Common myeloid progenitor, CD34-positive (primary cell): Measurements from ENCODE around the gene BFSP2.

Source experiments
- CTCF ChIA-PET: fragments of 350-600 bp; sonication (Branson Sonifier 250); formaldehyde crosslinking; loops from one replicate; lab custom pipeline; 2021; ENCODE audit warnings: antibody characterized with exemption; lab: Charles Lee
- POLR2A ChIA-PET: fragments of 350-600 bp; sonication (Branson Sonifier 250); formaldehyde crosslinking; loops from one replicate; lab custom pipeline; 2021; ENCODE audit warnings: antibody characterized with exemption; lab: Charles Lee
- DNase-seq, 3 donors: peaks; one replicate each; pipeline versions ENCODE4 v3.0.0 to v3.0.0-alpha.2; 2013
- H3K27ac ChIP-seq, 2 experiments: 1 replicate in 1 of 2; 2 replicates in 1 of 2; pipeline ENCODE4 v1.7.0; 2013; ENCODE audit warnings: inconsistent platforms in 2 of 2, low read length in 2 of 2, mild to moderate bottlenecking in 2 of 2, low read depth in 1 of 2, moderate library complexity in 1 of 2; ENCODE audit not compliant: severe bottlenecking in 2 of 2, insufficient read depth in 1 of 2, poor library complexity in 1 of 2
- H3K27me3 ChIP-seq, 5 experiments: replicated peaks in 2 of 5; 1 replicate in 3 of 5; 2 replicates in 2 of 5; pipeline versions ENCODE4 v1.6.1 to v1.7.0; 2013; ENCODE audit warnings: low read length in 4 of 5, mild to moderate bottlenecking in 2 of 5, moderate library complexity in 2 of 5, inconsistent platforms in 1 of 5; ENCODE audit not compliant: insufficient read depth in 5 of 5, control insufficient read depth in 4 of 5
- H3K36me3 ChIP-seq, 4 experiments: 1 replicate in 2 of 4; 2 replicates in 2 of 4; pipeline versions ENCODE4 v1.6.1 to v1.7.0; 2013; ENCODE audit warnings: low read length in 3 of 4, control low read depth in 1 of 4, mild to moderate bottlenecking in 1 of 4; ENCODE audit not compliant: control insufficient read depth in 4 of 4, insufficient read depth in 4 of 4
- H3K4me1 ChIP-seq, 4 experiments: 1 replicate in 3 of 4; 2 replicates in 1 of 4; pipeline versions ENCODE4 v1.6.1 to v1.7.1; 2013; ENCODE audit warnings: low read length in 3 of 4, mild to moderate bottlenecking in 3 of 4, control low read depth in 1 of 4, inconsistent platforms in 1 of 4, moderate library complexity in 1 of 4; ENCODE audit not compliant: control insufficient read depth in 4 of 4, insufficient read depth in 4 of 4; ENCODE audit errors: control extremely low read depth in 1 of 4
- H3K4me3 ChIP-seq, 7 experiments: 1 replicate in 4 of 7; 2 replicates in 3 of 7; pipeline versions ENCODE4 v1.5.1 to v1.7.0; 2013; ENCODE audit warnings: mild to moderate bottlenecking in 7 of 7, low read length in 6 of 7, moderate library complexity in 6 of 7, inconsistent platforms in 2 of 7, low read depth in 2 of 7, control low read depth in 1 of 7; ENCODE audit not compliant: insufficient read depth in 4 of 7, control insufficient read depth in 1 of 7; ENCODE audit errors: extremely low read depth in 1 of 7
- H3K9me3 ChIP-seq, 5 experiments: 1 replicate in 4 of 5; 2 replicates in 1 of 5; pipeline versions ENCODE4 v1.6.1 to v1.7.1; 2013; ENCODE audit warnings: low read length in 4 of 5, mild to moderate bottlenecking in 2 of 5, inconsistent platforms in 1 of 5, low read depth in 1 of 5, moderate library complexity in 1 of 5; ENCODE audit not compliant: control insufficient read depth in 4 of 5, insufficient read depth in 2 of 5; ENCODE audit errors: control extremely low read depth in 1 of 5
- WGBS: methylation state at CpG from one replicate; pipeline ENCODE4 v1.1.5; 2013; ENCODE audit not compliant: insufficient coverage; 5-methylcytosine and 5-hydroxymethylcytosine counted together

The BFSP2 gene

GRCh38 chr3:133460809-133461208, 61.0 kb downstream of the BFSP2 start:
- DNase-seq = no peak
- Histone ChIP-seq H3K36me3 (no peaks in the 10 kb centered on the region), H3K4me1 (peaks cover 0 to 8% (median 4%) of the 10 kb centered on the region in 4 experiments), H3K9me3 (no peaks in the 10 kb centered on the region), H3K27ac (no peak overlapping the region), H3K27me3 (no peaks in the 10 kb centered on the region), H3K4me3 (no peak overlapping the region)
- POLR2A ChIA-PET = no interaction called here
- CTCF ChIA-PET = interaction anchor here (1.3 kb wide), 1 partner anchor 9 kb away, joined by 3 read pairs; no protein-coding TSS in a partner anchor
- 75% methylated on average over 2 of the region's 3 CpGs for WGBS

GRCh38 chr3:133461291-133461690, 61.4 kb downstream of the BFSP2 start:
- POLR2A ChIA-PET = no interaction called here
- no peak overlapping the region for H3K4me3 ChIP-seq
- no peak for DNase-seq
- H3K9me3 ChIP-seq = no peaks in the 10 kb centered on the region
- WGBS = 100% methylated on average over 3 of the region's 4 CpGs
- peaks cover 0 to 8% (median 4%) of the 10 kb centered on the region in 4 experiments for H3K4me1 ChIP-seq
- no peaks in the 10 kb centered on the region for H3K27me3 ChIP-seq
- no peaks in the 10 kb centered on the region for H3K36me3 ChIP-seq
- no peak overlapping the region for H3K27ac ChIP-seq
- CTCF ChIA-PET = interaction anchor here (1.3 kb wide), 1 partner anchor 9 kb away, joined by 3 read pairs; no protein-coding TSS in a partner anchor

- 93% methylated on average over 7 of the region's 8 CpGs for WGBS
- H3K4me1 ChIP-seq = peaks cover 0 to 12% (median 8%) of the 10 kb centered on the region in 4 experiments
- DNase-seq = no peak
- no peaks in the 10 kb centered on the region for H3K27me3 ChIP-seq
- ChIA-PET POLR2A (no interaction called here), CTCF (interaction anchor here (0.6 to 2.4 kb wide), 8 partner anchors 9 to 123 kb away, joined by 3 to 10 read pairs (median 3); no protein-coding TSS in a partner anchor)
- no peak overlapping the region for H3K27ac ChIP-seq
- H3K36me3 ChIP-seq = no peaks in the 10 kb centered on the region
- no peak overlapping the region for H3K4me3 ChIP-seq
- no peaks in the 10 kb centered on the region for H3K9me3 ChIP-seq
Observed at GRCh38 chr3:133463347-133463860, 63.5 kb downstream of the BFSP2 start.

- Histone ChIP-seq H3K4me3 (no peak overlapping the region), H3K36me3 (no peaks in the 10 kb centered on the region), H3K9me3 (no peaks in the 10 kb centered on the region), H3K4me1 (peaks cover 0 to 12% (median 8%) of the 10 kb centered on the region in 4 experiments), H3K27me3 (no peaks in the 10 kb centered on the region), H3K27ac (no peak overlapping the region)
- CTCF ChIA-PET = interaction anchor here (0.7 to 2.4 kb wide), 5 partner anchors 15 to 114 kb away, joined by 3 to 10 read pairs (median 4); partner anchors contain the start of gene CDV3
- POLR2A ChIA-PET = no interaction called here
- DNase-seq = peak; percentile 25 to 63 (median 63)
- 100% methylated on average over 1 of the region's 1 CpG for WGBS
Observed at GRCh38 chr3:133464573-133464972, 64.7 kb downstream of the BFSP2 start.

- Histone ChIP-seq H3K36me3 (no peaks in the 10 kb centered on the region), H3K9me3 (no peaks in the 10 kb centered on the region), H3K4me3 (no peak overlapping the region), H3K27ac (no peak overlapping the region), H3K4me1 (peaks cover 0 to 12% (median 8%) of the 10 kb centered on the region in 4 experiments), H3K27me3 (no peaks in the 10 kb centered on the region)
- DNase-seq = peak in 2 of 3 donors; percentile 20 to 32
- POLR2A ChIA-PET = no interaction called here
- CTCF ChIA-PET = interaction anchor here (1.2 to 2.3 kb wide), 4 partner anchors 10 to 110 kb away, joined by 3 to 13 read pairs (median 3); no protein-coding TSS in a partner anchor
- WGBS = 78% methylated on average over 6 of the region's 12 CpGs
Observed at GRCh38 chr3:133466531-133467386, 66.9 kb downstream of the BFSP2 start.

GRCh38 chr3:133467780-133468179, 67.9 kb downstream of the BFSP2 start:
- DNase-seq = no peak
- H3K36me3 ChIP-seq = no peaks in the 10 kb centered on the region
- 100% methylated on average over 2 of the region's 2 CpGs for WGBS
- no peaks in the 10 kb centered on the region for H3K27me3 ChIP-seq
- ChIA-PET POLR2A (no interaction called here), CTCF (interaction anchor here (1.3 to 2.3 kb wide), 2 partner anchors 18 to 109 kb away, joined by 3 to 13 read pairs; no protein-coding TSS in a partner anchor)
- H3K27ac ChIP-seq = no peak overlapping the region
- no peak overlapping the region for H3K4me3 ChIP-seq
- peaks cover 0 to 14% (median 8%) of the 10 kb centered on the region in 4 experiments for H3K4me1 ChIP-seq
- no peaks in the 10 kb centered on the region for H3K9me3 ChIP-seq
